Activated CD4-positive, alpha-beta T cell treated with anti-CD3 and anti-CD28 coated beads for 4 hours (primary cell): Measurements from ENCODE around the gene BOLL.
"Not testable (repeated sequence)": the region's sequence is repeated elsewhere in the genome, so short reads cannot be mapped to it uniquely, and the experiment has no call there.

Source experiments
- DNase-seq, 2 donors: peaks; one replicate each; pipeline ENCODE4 v3.0.0-alpha.2; 2020

Gene BOLL, protein sequence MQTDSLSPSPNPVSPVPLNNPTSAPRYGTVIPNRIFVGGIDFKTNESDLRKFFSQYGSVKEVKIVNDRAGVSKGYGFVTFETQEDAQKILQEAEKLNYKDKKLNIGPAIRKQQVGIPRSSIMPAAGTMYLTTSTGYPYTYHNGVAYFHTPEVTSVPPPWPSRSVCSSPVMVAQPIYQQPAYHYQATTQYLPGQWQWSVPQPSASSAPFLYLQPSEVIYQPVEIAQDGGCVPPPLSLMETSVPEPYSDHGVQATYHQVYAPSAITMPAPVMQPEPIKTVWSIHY

DNA sequence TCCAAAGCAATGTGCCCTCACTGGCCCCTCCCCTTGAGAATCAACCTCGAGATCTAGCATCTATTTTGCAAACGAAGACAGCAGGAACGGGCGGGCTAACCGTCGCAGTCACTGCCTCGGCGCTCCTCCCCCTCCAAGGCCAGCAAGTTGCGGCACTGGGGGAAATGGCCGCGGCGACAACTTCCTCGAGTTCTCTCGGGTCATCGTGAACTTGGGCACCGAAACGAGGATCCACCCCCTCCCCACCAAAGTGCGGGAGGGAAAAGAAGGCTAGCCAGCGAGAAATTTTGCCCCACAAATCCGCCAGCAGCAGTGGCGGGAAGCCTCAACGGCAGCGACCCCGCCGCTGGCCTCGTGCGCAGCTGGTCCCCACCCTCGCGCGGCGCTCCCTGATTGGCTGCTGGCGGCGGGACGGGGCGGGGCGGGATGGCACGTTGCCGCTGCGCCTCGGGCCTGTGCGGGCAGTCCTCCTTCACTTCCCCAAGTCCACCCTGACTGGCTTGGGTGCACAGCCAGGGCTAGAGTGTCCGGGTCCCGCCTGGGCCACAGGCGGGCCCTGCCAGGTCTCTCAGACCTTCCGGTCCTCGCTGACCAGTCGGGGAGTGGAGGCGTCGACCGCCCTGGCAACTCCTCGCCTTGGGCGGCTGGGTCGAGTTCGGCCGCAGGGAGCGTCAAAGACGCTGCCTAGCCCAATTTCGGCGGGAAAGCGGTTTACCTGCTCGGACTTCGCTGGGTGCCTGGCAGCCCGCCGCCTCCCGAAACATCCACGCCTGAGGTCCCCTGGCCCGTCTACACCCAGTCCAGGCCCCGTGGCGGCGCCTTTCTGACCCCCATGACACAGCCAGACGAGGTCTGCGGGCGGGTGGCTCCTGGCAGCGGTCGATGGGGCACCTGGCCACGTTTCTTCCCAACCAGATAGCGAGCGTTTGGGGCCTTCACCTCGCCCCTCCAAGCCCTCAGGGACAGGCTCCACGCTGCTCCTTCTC, at the start of gene BOLL:
BOLL (minus strand) TSS at position 364 of the 986 bp plus-strand sequence. CDS start 3,469 bp downstream, outside the sequence.
- no peak for DNase-seq

DNA sequence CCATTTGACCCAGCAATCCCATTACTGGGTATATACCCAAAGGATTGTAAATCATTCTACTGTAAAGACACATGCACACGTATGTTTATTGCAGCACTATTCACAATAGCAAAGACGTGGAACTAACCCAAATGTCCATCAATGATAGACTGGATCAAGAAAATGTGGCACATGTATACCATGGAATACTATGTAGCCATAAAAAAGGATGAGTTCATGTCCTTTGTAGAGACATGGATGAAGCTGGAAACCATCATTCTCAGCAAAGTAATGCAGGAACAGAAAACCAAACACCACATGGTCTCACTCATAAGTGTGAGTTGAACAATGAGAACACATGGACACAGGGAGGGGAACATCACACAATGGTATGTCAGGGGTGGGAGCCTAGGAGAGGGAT, 49.7 kb upstream of the BOLL start:
- DNase-seq: not testable (repeated sequence)

DNA sequence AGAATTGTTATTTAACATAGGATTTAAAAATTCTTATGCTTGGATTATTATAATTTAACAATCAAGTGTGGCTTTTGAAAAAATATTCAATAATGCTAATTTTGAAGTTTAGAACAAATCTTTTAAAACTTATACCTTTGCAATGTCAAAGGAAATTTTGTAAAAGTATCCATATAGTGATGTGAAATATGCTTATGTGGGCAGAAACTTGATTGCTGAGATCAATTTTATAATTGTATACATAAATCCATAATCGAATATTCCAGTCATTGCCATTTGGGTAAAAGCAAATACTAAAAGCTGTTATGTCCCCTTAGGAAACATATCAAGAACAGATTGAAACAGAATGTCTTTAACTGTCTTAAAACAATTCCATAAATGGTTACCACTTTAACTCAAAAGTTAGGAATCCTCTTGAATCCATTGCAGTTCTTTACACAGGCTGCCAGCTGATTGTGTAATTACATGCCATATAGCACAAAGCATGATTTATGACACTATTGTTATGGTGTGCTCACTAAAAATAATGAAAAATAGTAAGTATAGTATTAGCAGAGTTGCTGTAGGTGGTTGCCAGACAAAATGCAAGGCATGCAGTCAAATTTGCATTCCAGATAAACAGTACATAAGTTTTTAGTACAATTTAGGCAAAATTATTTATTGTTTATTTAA, 43.5 kb upstream of the BOLL start:
- DNase-seq: no peak

DNA sequence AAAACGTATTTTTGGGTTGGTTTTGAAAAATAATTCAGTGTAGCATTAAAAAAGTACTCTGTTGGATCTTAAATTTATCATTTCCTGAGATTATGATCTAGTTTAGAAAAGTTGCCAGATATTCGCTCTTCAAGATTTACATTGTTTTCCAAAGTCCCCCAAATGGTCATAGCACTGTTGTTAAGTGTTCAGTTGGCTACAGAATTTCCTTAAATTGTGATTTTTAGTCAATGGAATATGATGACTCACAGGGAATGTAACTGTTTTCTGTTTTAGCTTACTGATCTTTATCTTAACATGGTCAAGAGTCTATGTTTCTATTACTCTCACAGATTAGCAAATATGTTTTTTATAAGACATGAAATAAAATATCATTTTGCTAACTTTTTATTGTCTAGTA, 42.5 kb upstream of the BOLL start:
- DNase-seq: no peak

DNA sequence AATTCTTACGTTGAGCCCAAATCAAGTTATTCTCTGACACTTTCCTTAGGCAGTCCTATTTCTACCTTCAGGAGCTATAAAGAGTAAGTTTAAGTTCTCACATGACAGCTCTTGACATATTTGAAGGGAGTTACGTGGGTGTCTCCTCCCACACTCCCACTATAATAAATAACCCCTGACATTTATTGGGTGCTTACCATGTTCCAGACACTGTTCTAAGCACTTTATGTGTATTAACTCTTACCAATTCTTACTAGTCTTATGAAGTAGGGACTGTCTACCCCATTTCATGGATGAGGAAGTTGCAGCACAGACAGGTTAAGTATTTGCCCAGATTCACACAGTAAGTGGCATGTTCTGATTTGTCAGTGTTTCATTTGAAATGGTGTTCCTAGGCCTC, 37.2 kb upstream of the BOLL start:
- no peak for DNase-seq

DNA sequence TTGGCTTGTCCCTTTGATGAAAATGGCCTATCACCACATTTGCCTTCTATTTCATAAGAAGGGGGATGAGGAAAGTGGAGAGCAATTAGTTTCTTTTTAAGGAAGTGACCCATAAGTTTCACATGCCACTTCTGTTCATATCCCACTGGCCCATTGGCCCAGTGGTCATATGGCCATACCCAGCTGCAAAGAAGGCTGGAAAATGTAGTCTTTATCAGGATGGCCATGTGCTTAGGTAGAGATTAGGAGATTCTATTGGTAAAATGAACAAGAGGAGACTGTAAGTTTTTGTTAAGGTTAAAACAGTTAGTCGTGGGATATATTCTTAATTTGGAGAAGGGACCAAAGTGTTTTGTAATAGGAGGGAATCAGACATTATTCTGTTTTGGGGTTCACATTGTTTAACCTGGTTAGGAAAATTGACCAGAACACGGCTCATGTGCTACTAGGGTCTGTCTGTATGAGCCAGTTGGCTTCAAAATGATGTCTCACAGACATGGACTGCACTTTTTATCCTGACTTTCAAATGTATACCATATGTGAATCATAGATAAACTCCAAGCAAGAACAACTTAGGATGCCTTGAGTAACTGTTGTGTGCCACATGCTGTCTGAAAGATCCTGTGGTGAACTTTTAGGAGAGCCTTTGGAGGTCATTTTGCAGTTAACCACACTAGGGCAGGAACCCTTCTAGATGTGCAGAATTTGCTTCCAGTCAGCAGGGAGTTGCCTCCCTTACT, 36.6 kb upstream of the BOLL start:
- no peak for DNase-seq

DNA sequence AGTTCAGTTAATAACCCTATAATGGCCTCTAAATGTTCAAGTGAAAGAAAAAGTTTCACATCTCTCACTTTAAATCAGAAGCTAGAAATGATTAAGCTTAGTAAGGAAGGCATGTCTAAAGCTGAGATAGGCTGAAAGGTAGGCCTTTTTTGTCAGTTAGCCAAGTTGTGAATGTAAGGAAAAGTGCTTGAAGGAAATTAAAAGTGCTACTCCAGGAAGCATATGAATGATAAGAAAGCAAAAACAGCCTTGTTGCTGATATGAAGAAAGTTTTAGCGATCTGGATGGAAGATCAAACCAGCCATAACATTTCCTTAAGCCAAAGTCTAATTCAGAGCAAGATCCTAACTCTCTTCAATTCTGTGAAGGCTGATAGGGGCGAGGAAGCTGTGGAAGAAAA, 29.4 kb upstream of the BOLL start:
- DNase-seq: no peak

- DNase-seq: peak in 1 of 2 donors; percentile 11
These were observed 28.1 kb upstream of the BOLL start for GRCh38 chr2:197813093-197813787.

DNA sequence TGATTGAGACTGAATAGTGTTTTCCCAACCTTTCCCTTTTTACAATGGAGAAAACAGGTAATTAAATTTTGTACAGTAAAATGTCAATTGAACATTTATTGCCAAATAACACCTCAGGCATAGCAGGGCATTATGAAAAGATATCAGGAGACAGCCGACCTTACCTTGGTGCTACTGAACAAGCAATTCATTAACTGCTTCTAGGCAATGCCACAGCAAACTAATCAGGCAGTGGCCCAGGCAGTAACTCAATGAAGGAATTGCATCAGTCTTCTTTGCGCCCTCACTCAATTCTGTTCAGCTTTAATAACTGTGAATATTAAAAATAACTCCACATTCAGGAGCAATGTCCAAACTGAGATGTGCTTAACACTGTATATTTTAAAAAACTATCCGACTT, 25.4 kb upstream of the BOLL start:
- no peak for DNase-seq

- DNase-seq: no peak
These were observed 24.9 kb upstream of the BOLL start for GRCh38 chr2:197810016-197810415.

DNA sequence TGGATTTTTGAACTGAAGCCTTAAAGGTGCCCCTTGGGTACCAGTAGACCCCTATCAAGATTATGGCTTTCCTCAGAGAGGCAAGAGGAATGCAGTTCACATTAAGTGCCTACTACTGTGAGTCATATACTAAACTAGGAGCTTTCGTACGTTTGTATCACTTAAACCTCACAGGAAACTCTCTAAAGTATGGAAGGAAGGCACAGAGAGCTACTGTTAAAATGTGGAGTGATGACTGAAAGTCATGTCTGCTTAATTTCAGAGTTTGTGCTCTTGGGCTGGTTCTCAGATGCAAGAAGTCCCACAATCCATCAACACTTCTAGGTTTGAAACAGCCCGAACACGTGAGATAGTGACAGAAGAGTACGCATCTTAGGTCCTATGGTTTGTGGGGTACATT, 23.9 kb upstream of the BOLL start:
- no peak for DNase-seq

GRCh38 chr2:197805715-197806633, 20.9 kb upstream of the BOLL start:
- DNase-seq: no peak

GRCh38 chr2:197804758-197805714, 19.9 kb upstream of the BOLL start:
- DNase-seq: peak; percentile 31 to 35

- peak; percentile 88 for DNase-seq
These were observed 19.1 kb upstream of the BOLL start, which contains the start of gene PLCL1 for GRCh38 chr2:197804049-197804757. PLCL1 (plus strand) TSS chr2:197804593.

DNA sequence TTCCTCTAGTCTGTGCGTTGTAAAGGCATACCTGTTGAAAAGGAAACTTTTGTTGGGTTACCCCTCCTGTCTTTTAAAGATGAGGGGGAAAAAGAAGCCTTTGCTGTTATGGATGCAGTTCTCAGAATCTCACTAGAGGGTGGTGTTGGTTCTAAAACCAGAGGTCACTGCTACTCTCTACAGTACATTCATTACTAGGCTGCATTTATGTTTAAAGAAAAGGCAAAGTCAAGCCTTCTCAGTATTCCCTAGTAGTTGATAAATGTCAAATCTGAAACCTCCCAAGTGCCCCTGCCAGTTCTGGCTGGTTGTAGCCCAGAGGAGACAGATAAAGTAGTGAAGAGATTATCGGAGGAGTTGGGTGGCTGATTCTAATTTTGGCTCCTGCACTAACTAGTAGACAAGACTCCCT, 17.9 kb upstream of the BOLL start:
- DNase-seq: peak in 1 of 2 donors; percentile 39

- DNase-seq: no peak
These were observed 15.9 kb upstream of the BOLL start for GRCh38 chr2:197801033-197801432.

GRCh38 chr2:197800091-197800490, 15.0 kb upstream of the BOLL start:
- DNase-seq: no peak

- DNase-seq: no peak
These were observed 13.9 kb upstream of the BOLL start for GRCh38 chr2:197799068-197799467.

GRCh38 chr2:197798187-197798586, 13.1 kb upstream of the BOLL start:
- no peak for DNase-seq
